Stomach (tissue), 4 donors: ENCODE measurements around the gene CDH12.
"Not testable (repeated sequence)": the region's sequence is repeated elsewhere in the genome, so short reads cannot be mapped to it uniquely, and the experiment has no call there.

Experiments
- POLR2A ChIP-seq, 4 donors: fragments of 450-650 bp; IDR thresholded peaks; one replicate each; pipeline ENCODE4 v1.6.1; 2016; ENCODE audit warnings: antibody characterized with exemption in 4 of 4, control low read depth in 2 of 4, mild to moderate bottlenecking in 1 of 4, moderate library complexity in 1 of 4
- TF ChIP-seq, protein P1 (sequence below), 7 experiments: fragments of 450-650 bp in 4 of 7; fragments of 200-600 bp in 3 of 7; sonication (generic) in 3 of 7; IDR thresholded peaks; one replicate each; pipeline ENCODE4 v1.5.1; 2016 to 2019; ENCODE audit warnings: antibody characterized with exemption in 7 of 7, control low read depth in 2 of 7, mild to moderate bottlenecking in 1 of 7

DNA sequence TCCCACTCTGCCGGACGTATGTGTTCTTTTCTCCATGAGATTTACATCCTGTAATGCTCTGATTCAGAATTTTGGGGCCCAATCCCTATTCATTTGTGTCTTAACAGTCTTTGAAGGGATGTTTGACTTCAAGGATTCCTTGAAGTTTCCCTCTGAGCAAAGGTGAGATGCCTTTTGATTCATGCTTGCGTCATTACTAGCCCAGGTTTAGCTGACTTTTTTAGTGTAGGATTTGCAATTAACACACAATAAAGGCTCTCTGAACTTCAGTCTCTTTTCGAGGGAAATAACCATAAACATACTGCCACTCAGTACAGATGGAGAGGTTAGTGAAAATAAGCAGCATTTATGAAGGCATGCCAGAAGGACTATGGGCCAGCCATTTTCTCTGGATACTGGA lies 842.3 kb downstream of the CDH12 start:
- TF ChIP-seq, protein P1, sequence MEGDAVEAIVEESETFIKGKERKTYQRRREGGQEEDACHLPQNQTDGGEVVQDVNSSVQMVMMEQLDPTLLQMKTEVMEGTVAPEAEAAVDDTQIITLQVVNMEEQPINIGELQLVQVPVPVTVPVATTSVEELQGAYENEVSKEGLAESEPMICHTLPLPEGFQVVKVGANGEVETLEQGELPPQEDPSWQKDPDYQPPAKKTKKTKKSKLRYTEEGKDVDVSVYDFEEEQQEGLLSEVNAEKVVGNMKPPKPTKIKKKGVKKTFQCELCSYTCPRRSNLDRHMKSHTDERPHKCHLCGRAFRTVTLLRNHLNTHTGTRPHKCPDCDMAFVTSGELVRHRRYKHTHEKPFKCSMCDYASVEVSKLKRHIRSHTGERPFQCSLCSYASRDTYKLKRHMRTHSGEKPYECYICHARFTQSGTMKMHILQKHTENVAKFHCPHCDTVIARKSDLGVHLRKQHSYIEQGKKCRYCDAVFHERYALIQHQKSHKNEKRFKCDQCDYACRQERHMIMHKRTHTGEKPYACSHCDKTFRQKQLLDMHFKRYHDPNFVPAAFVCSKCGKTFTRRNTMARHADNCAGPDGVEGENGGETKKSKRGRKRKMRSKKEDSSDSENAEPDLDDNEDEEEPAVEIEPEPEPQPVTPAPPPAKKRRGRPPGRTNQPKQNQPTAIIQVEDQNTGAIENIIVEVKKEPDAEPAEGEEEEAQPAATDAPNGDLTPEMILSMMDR (IDR thresholded peaks at IDR 0.05), result not testable (repeated sequence)
- TF ChIP-seq POLR2A (IDR thresholded peaks at IDR 0.05), result not testable (repeated sequence)
